NOMO-1 treated with DMSO at 0.1 percent for 48 hours (cell line): ENCODE measurements around the gene NMS.
"Not testable (repeated sequence)": the region's sequence is repeated elsewhere in the genome, so short reads cannot be mapped to it uniquely, and the experiment has no call there.

Experiments
- DNase-seq: peaks from one replicate; lab custom pipeline; 2025; ENCODE audit not compliant: unreplicated experiment; lab: John Stamatoyannopoulos, UW

NMS gene

GRCh38 chr2:100470182-100470581 lies at the start of gene NMS:
NMS (plus strand) TSS chr2:100470482; CDS start chr2:100470489, 7 bp downstream.
- no peak for DNase-seq

- no peak for DNase-seq
These were observed 47.8 kb upstream of the NMS start for GRCh38 chr2:100422320-100423055.

- DNase-seq: no peak
These were observed 46.7 kb upstream of the NMS start for GRCh38 chr2:100423631-100424030.

- no peak for DNase-seq
These were observed 45.9 kb upstream of the NMS start for GRCh38 chr2:100424277-100424875.

- DNase-seq: no peak
These were observed 45.2 kb upstream of the NMS start for GRCh38 chr2:100425107-100425506.

GRCh38 chr2:100425573-100426383 lies 44.5 kb upstream of the NMS start:
- peak; percentile 73 for DNase-seq

GRCh38 chr2:100426384-100426720 lies 43.9 kb upstream of the NMS start:
- DNase-seq: no peak

- no peak for DNase-seq
These were observed 43.2 kb upstream of the NMS start for GRCh38 chr2:100427111-100427510.

- DNase-seq: peak; percentile 37
These were observed 42.5 kb upstream of the NMS start for GRCh38 chr2:100427627-100428258.

- peak; percentile 11 for DNase-seq
These were observed 40.6 kb upstream of the NMS start for GRCh38 chr2:100429726-100430125.

GRCh38 chr2:100437751-100438150 lies 32.5 kb upstream of the NMS start:
- DNase-seq: peak; percentile 30

GRCh38 chr2:100446696-100447095 lies 23.6 kb upstream of the NMS start:
- DNase-seq: no peak

GRCh38 chr2:100451092-100451491 lies 19.2 kb upstream of the NMS start:
- no peak for DNase-seq

- no peak for DNase-seq
These were observed 18.5 kb upstream of the NMS start for GRCh38 chr2:100451734-100452133.

- no peak for DNase-seq
These were observed 16.4 kb upstream of the NMS start for GRCh38 chr2:100453853-100454252.

GRCh38 chr2:100456357-100456756 lies 13.9 kb upstream of the NMS start:
- not testable (repeated sequence) for DNase-seq

- DNase-seq: peak; percentile 8
These were observed 9.3 kb upstream of the NMS start for GRCh38 chr2:100460904-100461530.

- DNase-seq: no peak
These were observed 724 bp downstream of the NMS start for GRCh38 chr2:100470898-100471514.

GRCh38 chr2:100476606-100477005 lies 6.3 kb downstream of the NMS start:
- DNase-seq: no peak

GRCh38 chr2:100482741-100483140 lies 12.5 kb downstream of the NMS start:
- DNase-seq: no peak

GRCh38 chr2:100483895-100484294 lies 13.6 kb downstream of the NMS start:
- no peak for DNase-seq
